OCI-LY7 (cell line): Measurements from ENCODE around the gene FTO.

Experiments
- CTCF ChIP-seq: fragments of 200-600 bp; sonication (generic); conservative IDR thresholded peaks from 2 replicates; pipeline ENCODE4 v1.5.1; 2014; ENCODE audit warnings: mild to moderate bottlenecking, antibody characterized with exemption, low read length, moderate library complexity, mixed read lengths
- EZH2phosphoT487 ChIP-seq: fragments of 200-600 bp; sonication (generic); IDR thresholded peaks from 2 replicates; pipeline ENCODE4 v1.6.1; 2018; ENCODE audit warnings: low read depth, borderline replicate concordance, mild to moderate bottlenecking, mixed run types, antibody characterized with exemption, low read length, moderate library complexity, mixed read lengths

GRCh38 chr16:53693320-53693719 lies 10.6 kb upstream of the FTO start:
- no peak for TF ChIP-seq EZH2phosphoT487
- TF ChIP-seq CTCF: no peak
